ENCODE data around the gene PRR15L.
"Not testable (repeated sequence)": the region's sequence is repeated elsewhere in the genome, so short reads cannot be mapped to it uniquely, and the experiment has no call there.

Gene PRR15L, protein sequence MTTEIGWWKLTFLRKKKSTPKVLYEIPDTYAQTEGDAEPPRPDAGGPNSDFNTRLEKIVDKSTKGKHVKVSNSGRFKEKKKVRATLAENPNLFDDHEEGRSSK

DNA sequence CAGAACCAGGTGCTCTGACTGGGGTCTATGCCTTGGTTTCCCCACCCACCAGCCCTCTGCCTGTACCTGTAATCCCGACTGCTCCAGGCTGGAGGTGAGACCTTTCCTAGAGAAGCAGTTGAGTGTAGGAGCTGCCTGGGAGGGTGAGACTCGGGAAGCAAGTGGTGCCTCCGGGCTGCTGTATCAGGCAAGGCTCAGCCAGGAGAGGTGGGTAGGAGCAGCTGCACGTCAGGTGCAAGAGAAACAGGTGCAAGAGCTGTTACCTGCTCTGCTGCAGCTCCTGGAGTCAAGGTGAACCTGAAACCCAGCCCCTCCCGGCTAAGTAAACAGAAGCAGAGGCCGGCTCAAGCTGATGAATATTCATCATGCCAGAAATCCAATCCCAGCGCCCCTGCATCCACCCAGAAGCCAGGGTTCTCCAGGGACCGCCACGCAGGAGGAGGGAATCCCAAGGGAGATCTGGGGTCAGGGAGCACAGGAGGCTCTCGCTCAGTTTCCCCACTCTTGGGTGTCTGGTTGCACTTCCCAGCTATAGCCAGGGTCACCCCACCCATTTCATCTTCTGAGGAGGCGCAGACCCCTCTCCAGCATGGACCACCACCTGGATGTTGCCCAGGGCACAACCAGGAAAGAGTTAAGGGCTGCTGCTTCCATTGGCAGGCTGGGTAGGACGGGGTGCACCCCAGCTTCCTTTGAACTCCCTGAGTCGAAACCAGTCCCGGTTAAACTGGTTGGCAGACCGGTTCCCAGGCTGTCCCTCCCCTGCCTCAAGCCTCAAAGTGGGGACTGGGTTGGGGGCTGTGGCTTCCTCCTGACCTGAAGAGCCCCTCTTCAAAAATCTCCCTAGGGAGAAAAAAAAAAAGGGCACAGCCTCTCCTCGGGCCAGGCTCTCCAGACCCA, at the start of gene PRR15L:
TSS of gene PRR15L (minus strand) at position 293 of the 900 bp plus-strand sequence. CDS start 4,649 bp downstream, outside the sequence.
- DNase-seq (ENCODE audit: low read depth) = no peak

DNA sequence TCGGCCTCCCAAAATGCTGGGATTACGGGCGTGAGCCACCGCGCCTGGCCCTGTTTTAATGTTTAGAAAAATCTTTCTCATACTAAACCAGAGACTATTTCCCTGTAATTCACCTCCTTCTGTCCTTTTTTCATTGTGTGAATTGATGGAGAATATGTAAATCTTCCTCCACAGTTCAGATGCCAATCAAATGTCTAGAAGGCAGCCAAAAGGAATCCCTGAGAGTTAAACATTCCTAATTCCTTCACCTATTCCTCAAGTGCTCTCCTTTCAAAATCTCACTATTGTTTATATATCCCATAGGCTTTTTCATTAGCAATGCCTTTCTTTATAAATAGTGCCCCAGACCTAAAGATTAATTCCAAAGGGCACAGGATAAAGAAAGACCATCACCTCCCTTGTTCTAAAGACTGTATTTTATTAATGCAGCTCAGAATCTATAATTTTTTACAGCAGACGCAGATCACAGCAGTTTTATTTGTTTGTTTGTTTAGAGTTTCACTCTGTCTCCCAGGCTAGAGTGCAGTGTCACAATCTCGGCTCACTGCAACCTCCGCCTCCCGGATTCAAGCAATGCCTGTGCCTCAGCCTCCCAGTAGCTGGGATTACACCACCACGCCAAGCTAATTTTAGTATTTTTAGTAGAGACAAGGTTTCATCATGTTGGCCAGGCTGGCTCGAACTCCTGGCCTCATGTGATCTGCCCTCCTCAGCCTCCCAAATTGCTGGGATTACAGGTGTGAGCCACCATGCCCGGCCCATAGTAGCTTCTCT, 49.4 kb upstream of the PRR15L start:
- no peak for DNase-seq (ENCODE audit: low read depth)

DNA sequence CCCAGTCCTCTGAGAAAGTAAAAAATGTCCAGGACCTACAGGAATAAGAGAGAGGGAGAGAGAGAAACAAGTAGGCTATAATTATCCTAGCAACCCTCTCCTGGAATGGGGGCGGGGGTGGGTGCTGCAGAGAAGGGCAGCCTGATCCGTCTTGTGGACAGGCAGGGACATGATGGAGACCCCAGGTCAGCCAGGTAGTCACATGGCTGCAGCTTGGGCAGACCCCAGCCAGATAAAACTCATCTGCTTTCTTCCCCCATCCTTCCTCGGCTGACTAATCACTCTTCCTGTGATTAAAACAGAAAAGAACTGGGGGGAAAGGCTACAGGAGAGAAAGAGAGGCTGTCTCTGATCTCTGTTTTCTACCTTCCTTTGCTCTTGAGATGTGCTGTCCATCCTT, 47.3 kb upstream of the PRR15L start:
- DNase-seq (ENCODE audit: low read depth) = no peak

DNA sequence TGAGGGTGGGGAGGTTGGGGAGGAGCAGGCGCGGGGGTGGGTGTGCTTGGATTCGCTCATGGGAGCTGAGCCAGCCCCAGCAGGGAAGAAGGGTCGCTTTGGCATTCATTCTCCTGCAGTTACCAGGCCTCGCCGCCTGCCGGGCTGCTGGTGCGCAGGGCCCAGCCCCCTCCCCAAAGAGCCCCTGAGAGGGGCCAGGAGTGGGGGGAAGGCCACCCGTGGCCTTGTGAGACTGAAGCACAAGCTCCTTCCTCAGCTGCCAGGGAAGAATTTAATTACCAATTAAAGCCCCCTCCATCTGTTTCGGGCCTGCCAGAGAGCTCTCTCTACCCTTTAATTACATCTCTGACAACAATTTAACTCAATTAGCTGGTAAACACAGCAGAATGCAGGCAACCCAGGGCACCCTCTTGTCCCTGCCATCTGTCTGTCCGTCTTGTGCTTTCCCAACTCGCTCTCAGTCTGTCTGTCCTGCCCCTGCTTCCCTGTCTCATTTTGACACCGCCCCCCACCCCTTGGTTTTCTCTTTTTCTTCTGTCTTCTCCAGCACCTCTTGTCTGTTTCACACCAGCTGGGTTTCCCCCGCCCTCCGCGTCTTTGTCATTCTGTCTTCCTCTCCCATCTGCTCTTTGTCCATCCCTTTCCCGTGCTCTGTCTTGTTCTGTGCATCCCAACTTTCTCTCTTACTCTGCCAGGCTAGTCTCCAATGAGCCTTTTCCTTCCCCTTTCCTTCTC, 45.9 kb upstream of the PRR15L start:
- no peak for DNase-seq (ENCODE audit: low read depth)

DNA sequence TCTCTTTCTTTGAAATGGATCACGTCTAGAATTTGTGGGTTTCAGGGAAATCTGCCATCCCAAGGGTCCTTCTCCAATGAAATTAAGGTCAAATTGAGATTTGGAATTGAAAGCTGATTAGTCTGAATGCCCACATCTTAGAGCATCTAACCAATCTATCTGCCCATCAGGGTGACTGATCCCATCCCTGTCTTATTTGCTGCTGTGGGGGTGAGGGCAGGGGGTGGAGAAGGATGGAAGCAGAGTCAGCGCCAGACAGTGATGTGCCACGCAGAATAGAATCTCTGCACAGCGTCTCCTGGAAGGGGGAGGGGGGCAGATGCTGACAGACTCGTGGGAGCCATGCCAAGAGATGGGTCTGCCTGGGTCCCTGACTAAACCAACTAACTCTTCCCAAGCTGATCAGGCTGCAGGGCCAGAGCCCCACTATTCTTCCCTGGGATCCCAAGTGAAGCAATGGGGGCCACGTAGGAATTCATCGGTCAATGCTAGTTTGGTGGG, 45.3 kb upstream of the PRR15L start:
- no peak for DNase-seq (ENCODE audit: low read depth)

DNA sequence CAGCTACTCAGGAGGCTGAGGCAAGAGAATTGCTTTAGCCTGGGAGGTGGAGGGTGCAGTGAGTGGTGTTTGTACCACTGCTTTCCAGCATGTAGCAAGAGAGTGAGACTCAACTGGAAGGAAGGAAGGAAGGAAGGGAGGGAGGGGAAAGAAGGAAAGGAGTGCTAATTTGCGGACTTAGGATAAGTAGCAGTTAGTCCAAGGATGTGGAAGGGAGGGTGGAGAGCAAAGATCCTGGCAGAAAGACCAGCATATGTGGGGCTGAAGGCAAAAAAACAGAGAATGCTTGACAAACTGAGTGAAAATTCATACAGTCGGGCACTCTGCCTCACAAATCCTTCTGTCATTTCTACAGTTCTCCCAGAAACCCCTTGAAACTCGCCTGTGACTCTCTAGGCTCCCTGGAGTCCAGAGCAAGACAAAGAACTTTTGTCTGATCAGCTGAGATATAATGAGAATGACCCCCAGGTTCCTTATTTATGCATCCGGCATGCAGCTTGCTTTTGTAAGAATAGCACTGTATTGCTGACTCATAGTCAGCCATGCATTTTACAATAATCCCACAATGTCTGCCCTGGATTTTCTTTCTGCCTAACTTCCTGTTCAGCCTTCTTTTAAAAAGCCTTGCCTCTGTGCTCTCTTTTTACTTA, 44.7 kb upstream of the PRR15L start:
- DNase-seq (ENCODE audit: low read depth) = no peak

DNA sequence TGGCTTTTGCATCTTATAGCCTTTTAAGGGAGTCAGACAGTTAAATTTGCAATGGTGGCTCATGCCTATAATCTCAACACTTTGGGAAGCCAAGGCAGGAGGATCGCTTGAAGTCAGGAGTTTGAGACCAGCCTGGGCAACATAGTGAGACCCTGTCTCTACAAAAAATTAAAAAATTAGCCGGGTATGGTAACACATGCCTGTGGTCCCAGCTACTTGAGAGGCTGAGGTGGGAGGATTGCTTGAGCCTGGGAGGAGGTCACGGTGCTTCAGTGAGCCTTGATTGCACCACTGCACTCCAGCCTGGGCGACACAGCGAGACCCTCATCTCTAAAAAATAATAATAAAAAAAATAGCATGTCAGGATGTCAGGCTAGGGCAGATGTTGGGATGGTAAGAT, 44.0 kb upstream of the PRR15L start:
- not testable (repeated sequence) for DNase-seq (ENCODE audit: low read depth)

DNA sequence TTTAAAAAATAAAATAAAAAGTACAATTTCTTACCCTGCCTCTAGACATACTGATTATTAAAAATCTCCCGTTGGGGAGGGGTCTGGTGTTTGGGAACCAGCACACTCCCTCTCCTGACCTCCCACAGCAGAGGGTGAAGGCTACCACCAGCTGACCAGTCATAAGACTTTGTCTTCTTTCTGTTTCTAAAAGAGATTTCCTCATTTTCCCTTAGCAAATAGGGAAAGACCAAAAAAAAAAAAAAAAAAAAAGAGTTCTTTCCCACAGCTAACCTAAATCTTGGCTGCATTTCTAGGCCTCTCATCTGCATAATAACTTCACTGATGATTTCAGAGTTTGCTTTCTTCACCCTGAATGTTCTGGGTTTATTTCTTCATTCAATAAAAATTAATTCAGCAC, 43.5 kb upstream of the PRR15L start:
- no peak for DNase-seq (ENCODE audit: low read depth)

DNA sequence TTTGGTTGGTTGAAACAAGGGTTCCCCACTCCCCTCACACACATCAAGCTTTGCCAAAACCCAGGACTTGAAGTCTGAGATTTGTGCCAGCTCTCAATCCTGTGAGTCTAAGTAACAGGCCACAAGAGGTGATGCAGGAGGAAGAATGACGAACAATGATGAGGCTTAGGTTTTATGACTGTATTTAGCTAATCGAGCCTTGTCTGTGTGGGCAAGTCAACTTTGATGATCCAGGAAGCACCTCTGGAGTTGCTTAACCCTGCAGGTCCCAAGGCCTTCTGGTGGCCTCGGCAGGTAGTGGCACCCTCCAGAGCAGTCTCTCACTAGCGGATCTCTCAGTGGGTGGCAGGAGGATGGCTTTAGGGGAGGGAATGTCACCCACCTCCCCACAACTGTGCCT, 41.9 kb upstream of the PRR15L start:
- DNase-seq (ENCODE audit: low read depth) = no peak

DNA sequence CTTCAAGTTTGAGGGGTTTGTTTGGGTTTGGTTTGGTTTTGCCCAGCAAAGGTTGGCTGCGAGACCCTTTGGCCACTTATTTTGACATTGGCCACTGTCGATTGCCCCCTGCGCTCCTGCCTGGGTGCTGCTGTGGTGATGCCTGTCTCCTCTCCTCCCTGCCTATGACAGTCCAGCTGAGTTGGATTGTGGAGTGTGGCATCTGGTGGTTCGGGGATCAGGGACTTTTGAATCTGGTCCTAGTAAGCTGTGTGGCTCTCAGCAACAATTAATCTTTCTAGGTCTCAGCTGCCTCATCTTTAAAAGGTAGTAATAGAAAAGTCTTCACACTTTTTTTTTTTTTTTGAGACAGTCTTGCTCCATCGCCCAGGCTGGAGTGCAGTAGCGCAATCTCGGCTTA, 40.4 kb upstream of the PRR15L start:
- DNase-seq (ENCODE audit: low read depth) = no peak

DNA sequence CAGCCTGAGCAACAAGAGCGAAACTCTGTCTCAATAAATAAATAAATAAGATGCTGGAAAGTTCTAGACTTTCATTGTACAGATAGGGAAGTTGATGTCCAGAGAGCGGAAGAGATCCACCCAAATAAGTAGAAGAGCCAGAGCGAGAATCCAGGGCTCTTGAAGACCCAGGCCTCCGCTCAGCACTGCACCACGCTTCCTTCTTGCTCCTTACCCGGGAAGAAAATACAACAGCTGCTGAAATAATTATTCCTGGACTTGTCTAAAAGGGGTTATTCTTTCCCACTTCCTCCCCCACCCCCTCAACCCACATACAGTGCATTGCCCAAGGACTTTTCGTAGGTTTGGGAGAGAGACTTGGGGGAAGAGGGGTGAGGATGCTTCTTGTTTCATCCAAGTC, 39.9 kb upstream of the PRR15L start:
- DNase-seq (ENCODE audit: low read depth) = no peak

DNA sequence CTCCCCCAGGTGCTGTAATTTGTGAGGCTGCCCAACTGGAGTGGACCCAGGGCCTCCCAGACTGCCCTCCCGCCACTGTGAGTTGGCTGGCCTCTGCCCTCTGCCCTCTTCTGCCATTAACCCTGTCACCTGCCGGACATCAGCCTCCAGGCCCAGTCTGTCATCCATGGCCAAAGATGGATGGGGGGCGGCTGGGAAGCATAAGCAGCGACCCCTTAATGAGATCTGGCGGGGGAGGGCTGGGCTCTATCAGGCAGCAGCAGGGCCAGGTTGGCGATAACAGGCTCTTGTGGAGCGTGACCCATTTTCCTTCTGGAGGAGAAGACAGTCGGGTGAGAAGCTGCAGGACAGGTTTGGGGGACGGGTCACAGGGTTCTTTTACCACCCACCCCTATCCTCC, 38.5 kb upstream of the PRR15L start:
- no peak for DNase-seq (ENCODE audit: low read depth)

DNA sequence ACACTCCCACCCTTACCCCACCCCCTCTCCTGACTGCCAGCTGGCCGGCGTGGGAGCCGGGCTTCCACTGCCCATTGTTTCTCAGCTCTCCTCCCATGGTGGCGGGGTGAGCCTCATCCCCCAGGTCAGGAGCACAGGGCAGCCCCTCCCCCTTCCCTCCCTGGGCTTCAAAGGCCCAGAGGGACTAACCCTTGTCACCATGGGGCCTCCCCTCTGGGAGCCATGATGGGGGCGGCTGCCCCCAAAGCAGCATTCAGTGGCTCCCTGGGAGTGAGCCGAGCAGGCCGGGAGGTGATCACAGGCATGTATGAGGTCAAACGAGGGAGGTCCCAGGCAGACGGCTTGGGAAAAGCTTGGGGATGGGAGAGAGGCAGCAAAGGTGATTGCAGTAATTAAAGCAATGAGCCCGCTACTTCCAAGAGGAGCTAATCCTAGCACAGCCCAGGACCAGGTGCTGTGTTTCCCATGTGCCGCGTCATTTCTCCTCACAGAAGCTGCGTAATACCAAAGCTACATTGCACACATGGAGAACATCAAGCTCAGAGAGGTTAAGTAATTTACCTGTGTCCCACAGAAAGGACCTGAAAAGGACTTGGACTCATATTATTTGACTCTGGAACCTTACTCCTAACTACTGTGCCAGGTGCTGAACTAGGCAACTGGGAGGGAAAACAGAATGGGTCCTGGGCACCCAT, 37.7 kb upstream of the PRR15L start:
- no peak for DNase-seq (ENCODE audit: low read depth)

DNA sequence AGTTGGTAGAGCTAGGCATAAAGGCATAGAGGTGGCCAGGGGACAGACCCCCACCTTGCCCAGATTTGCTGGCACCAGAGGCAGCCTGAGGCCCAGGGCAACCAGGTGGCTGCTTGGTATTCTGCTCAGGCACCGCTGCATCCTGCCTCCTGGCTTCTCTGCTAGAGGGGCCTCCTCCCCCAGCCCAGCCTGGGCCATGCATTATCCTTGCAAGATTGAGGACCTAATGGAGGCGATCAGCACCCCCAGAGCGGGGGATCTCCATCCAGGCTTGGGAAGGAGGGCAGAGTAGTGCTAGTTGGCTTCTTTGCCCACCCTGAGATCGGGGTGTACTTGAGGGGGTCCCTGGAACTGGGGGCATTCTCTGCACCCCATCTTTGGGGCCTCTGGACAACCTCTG, 37.0 kb upstream of the PRR15L start:
- DNase-seq (ENCODE audit: low read depth) = no peak

DNA sequence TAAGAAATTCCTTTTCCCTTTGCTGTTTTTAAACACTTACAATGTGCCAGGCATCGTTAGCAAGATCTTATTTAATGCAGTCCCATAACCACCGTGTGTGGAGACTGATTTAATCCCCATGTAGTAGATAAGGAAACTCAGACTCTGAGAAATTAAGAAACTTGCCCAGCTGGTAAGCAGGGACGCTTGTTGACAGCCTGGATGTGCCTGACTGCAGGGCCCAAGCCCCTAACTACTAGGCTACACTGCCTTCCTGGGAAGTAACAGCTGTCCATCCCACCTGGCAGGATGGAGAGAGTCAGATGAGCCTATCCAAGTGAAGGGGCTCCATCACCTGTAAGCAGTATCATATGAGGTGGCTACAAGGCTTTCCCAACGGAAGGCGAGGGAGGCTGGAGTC, 36.3 kb upstream of the PRR15L start:
- no peak for DNase-seq (ENCODE audit: low read depth)

DNA sequence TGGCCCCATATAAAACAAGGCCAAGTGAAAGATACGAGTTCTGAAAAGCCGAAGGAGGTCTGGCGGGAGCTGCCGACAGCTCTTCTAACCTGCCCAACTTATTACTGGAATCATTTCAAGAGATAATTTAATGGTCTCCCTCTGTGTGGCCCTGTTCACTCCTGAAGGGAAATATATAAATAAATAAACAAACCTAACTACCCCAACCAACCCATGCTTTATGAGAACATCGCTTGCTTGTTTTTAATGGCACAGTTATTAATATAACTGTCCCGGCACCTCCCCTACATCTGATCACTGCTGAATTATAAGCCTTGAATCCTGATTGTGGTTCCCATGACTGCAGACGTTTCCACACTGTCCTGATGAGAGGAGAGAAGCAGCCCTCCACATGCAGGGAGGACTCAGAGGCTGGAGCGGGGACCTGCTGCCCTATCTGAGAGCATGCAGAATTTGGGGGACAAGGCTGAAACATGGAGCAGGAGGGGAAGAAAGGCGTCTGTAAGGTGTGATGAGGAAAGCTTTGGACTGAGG, 35.4 kb upstream of the PRR15L start:
- DNase-seq (ENCODE audit: low read depth) = no peak

DNA sequence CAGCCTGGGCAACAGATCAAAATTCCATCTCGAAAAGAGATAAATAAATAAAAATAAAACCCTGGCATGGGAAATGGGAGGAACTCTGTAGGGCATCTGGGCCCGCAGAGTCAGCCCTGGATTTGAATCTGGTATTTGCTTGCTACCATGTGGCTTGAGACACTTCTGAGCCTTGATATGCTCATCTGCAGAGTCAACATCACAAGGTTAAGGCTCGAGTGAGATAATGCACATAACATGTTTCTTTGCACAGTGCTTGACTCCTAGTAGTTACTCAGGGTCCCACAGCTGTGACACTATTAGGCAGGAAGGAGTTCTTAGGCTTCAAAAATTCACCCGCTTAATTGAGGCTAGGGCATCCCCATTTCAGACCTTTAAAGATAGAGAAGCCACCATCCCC, 34.5 kb upstream of the PRR15L start:
- DNase-seq (ENCODE audit: low read depth) = no peak

DNA sequence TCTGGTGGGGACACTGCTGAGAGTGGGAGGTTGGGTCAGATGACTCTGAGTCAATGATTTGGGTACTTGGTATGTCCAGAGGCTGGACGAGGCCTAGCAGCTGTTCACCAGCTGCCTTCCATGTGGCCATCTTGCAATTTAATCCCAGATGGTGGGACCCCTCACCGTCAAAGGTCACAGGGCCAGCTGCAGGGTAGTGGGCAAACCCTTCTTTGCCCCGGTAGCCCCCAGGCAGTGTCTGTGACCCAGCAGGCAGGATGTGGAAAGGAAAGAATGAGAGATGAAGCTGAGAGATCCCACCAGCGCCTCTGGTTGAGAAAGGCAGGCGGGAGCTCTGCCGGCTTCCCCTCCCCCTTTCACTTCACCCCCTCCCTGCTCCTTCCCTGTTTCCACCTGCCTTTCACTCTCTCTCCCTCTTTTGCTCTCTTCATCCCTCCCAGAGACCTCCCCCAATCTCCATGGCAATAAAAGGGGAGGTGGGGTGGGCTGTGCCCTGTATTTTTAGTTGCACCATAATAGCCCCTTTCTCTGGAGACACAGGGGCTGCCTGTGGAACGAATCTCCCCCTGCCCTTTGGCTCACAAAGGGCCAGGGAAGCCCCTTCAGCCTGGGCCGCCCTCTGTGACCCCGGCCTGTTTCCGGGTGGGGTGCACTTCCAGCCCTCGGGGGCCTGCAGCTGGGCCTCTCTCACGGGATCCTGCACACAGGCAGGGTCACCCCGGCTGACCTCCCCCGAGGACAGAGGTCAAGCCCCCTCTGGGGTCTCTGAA, 33.5 kb upstream of the PRR15L start:
- no peak for DNase-seq (ENCODE audit: low read depth)

DNA sequence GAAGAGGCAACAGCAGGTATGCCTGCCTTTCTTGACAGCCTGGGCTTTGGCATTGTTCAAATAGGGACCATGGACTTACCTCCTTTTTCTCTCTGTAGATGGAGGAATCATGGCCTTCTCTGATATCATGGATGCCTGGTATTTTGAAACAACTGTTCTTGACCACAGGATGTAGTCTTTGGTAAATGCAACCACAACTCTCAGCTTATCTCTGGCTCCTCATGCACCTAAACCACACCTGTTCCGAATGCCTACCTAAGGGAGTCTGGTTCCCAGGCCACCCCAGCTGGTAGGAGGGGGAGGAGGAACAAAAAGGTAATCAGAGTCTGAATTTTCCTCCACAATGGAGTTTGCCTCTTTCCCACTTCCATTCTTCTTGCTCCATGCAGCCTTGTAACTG, 32.0 kb upstream of the PRR15L start:
- DNase-seq (ENCODE audit: low read depth) = no peak

DNA sequence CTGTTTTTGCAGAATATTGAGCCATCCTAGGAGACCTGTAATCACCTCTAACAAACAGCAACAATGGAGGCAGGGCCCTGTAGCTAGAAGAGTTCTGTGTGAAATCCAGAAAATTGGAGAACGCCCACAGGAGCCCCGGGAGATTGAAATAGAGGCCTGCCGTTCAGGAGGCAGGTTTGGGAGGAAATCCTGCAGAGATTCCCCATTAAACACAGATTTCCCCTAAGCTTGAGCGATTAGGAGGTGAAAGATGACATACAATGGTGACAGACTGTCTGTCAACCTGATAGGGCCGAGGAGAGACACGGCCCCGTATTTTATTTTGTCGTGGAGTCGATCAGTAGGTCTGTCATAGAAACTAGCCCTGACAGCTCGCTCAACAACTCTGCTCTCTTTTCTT, 31.5 kb upstream of the PRR15L start:
- DNase-seq (ENCODE audit: low read depth) = no peak

All from activated T-cell treated with anti-CD3 and anti-CD28 coated beads for 1 hour (primary cell).